Coronary artery (tissue), 2 donors: ENCODE measurements around the gene DMBX1.

ENCODE experiments used
- DNase-seq: peaks from one replicate; pipeline ENCODE4 v3.0.0-alpha.2; 2017; ENCODE audit warnings: low spot score
- H3K27ac ChIP-seq, 2 donors: fragments of 200-600 bp; sonication (generic); one replicate each; pipeline ENCODE4 v1.5.1; 2016 to 2019
- H3K4me3 ChIP-seq: fragments of 200-600 bp; sonication (generic); 2 replicates; pipeline ENCODE4 v1.5.1; 2016; ENCODE audit warnings: mild to moderate bottlenecking, moderate library complexity
- TF ChIP-seq, protein P1 (sequence below): fragments of 200-600 bp; sonication (generic); IDR thresholded peaks from one replicate; pipeline ENCODE4 v1.5.1; 2019; ENCODE audit warnings: antibody characterized with exemption

DMBX1 gene

DNA sequence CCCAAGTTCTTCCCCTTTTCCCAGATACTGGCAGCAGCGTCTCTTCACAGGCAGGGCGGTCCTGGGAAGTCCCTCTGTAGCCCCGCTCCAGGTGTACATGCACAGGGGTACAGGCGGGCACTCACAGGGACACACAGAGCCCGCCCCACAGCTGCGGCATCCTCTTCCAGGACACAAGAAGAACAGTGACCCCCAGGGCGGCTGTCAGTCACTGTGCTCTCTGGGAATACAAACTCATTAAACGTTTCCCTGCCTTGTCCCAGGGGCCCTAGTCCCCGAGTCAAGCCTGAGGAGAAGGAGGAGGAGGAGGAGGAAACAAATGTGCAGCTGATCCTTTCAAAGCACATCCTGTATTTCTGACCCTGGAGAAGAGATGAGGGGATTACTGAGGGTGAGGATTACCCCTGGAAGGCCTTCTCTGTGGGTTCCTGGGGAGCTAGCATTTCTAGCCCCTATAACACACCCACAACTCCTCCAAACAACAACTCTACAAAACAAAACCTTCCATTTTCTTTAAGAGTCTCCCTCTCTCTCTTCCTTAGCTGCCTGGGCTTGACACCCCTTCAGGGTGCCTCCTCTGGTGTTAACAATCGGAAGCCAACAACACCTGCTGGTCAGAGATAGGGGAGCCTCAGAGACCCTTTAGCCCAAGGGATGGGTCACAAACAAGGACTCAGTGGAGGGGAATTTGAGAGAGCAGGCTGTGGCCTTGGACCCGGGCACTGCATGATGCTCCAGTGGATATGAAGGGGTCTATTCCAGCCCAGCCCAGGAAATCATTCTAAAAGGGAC, 28.4 kb upstream of the DMBX1 start:
- H3K4me3 ChIP-seq = no peak overlapping the region
- no peak overlapping the region for H3K27ac ChIP-seq
- TF ChIP-seq, protein P1, sequence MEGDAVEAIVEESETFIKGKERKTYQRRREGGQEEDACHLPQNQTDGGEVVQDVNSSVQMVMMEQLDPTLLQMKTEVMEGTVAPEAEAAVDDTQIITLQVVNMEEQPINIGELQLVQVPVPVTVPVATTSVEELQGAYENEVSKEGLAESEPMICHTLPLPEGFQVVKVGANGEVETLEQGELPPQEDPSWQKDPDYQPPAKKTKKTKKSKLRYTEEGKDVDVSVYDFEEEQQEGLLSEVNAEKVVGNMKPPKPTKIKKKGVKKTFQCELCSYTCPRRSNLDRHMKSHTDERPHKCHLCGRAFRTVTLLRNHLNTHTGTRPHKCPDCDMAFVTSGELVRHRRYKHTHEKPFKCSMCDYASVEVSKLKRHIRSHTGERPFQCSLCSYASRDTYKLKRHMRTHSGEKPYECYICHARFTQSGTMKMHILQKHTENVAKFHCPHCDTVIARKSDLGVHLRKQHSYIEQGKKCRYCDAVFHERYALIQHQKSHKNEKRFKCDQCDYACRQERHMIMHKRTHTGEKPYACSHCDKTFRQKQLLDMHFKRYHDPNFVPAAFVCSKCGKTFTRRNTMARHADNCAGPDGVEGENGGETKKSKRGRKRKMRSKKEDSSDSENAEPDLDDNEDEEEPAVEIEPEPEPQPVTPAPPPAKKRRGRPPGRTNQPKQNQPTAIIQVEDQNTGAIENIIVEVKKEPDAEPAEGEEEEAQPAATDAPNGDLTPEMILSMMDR = no peak
- no peak for DNase-seq

DNA sequence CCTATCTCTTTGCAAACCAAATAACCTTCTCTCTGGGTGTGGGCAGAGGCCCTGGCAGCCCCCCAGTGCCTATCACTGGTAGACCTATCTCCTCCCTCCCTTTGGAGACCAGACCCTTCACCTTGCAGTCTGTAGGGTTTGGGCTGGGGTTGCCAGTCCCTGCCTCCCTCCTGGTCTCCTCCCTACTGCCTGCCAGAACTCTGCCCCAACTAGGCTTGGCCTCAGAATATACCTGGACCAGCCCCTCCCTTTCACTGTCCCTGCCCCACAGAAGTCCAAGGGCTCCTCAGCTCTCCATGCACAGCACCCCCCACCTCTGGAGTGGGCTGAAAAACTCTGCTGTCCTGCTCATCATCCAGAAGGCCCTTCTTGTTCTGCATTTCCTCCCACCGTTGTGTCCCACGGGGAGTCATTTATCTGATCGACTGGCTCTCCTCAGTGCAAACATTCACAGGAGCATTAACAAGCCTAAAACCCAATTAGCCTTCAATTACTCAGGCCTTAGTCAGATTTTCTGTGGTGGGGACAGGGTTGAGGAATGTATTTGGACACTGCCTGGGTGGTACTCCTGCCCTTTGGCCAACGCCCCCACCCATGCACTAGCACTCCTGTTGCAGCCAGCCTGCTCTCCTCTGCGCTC, 27.7 kb upstream of the DMBX1 start:
- no peak overlapping the region for H3K4me3 ChIP-seq
- no peak for DNase-seq
- H3K27ac ChIP-seq = no peak overlapping the region
- TF ChIP-seq, protein P1 = no peak

DNA sequence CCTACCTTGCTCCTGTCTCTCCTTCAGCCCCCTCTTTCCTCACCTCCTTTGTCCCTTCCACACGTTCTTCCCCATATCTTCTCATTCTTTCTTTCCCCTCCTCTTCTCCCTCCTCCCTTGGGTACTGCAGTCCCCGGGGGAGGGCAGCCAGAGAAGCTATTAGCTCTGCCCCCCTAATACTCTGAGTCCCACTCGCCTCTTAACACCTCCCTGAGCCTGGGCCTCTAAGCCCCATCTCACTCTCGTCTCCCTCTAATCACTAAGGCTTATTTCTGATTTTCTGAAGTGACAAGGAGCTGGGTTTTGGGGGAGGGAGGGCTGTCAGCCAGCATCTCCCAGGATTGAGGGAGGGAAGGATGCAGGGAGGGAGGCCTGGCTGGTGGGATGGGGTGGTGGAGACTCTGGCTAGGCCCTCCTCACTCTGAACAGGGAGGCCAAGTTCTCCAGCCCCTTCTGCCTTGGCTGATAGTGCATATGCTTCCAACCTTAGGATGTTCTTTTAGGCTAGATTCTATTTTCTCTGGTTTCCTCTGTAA, 25.6 kb upstream of the DMBX1 start:
- no peak overlapping the region for H3K4me3 ChIP-seq

DNA sequence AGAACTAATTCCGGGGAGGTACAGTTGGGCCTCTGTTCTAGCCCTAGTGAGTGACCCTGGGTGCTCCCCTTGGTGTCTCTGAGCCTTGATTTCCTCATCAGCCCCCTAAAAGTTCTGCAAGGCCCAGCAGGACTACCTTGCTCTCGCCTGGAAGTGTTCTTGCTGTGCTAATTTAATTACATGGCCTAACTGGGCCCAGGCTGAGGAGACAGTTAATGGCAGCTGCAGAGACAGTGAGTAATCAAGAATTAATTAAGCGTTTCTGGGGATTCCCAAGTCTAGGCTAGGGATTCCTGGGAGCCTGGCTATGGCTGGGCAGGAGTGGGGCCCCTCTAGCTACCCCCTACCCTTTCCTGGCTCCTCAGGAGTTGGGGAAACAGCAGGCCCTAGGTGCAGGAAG, 24.7 kb upstream of the DMBX1 start:
- DNase-seq = no peak
- Histone ChIP-seq H3K27ac (no peak overlapping the region), H3K4me3 (no peak overlapping the region)
- TF ChIP-seq, protein P1 = no peak

More for the DNA sequence above, 25.6 kb upstream of the DMBX1 start:
- no peak for DNase-seq
- TF ChIP-seq, protein P1 = no peak
- no peak overlapping the region for H3K27ac ChIP-seq

GRCh38 chr1:46465981-46466476, 23.6 kb upstream of the DMBX1 start:
- Histone ChIP-seq H3K27ac (no peak overlapping the region), H3K4me3 (peak overlapping the region; percentile 84)
- TF ChIP-seq, protein P1 = no peak
- no peak for DNase-seq

GRCh38 chr1:46466477-46467182, 23.0 kb upstream of the DMBX1 start:
- no peak overlapping the region for H3K27ac ChIP-seq
- TF ChIP-seq, protein P1 = no peak
- DNase-seq = no peak

More at GRCh38 chr1:46466477-46467182, 23.0 kb upstream of the DMBX1 start:
- H3K4me3 ChIP-seq = peak overlapping the region; percentile 84
